Calu3 (cell line): ENCODE results near the gene RCCD1. TPM values are rescaled to one million over a fixed set of nuclear protein-coding genes. Genes with fewer than 3 reads are reported as not detected.
A peak's percentile ranks its signal among the peaks of the same experiment; 100 is the strongest.

Experiments
- Bru-seq: library from RNA; stranded (reverse); fragments of 400-500 nt; gene quantifications from one replicate; lab custom pipeline; 2021; lab: Mats Ljungman, UMichigan
- BruChase-seq, 2 experiments: library from RNA; stranded (reverse); fragments of 400-500 nt; gene quantifications; one replicate each; lab custom pipeline; 2021; lab: Mats Ljungman, UMichigan
- BruUV-seq: library from RNA; stranded (reverse); fragments of 400-500 nt; replicated peaks from 2 replicates; lab custom pipeline; 2021; lab: Mats Ljungman, UMichigan
- CTCF ChIA-PET: fragments of 300-600 bp; sonication (Branson Sonifier 250); formaldehyde crosslinking; loops from one replicate; lab custom pipeline; 2022; ENCODE audit warnings: antibody characterized with exemption; lab: Charles Lee
- DNase-seq: peaks from one replicate; pipeline ENCODE4 v3.0.0; 2022
- H3K27ac Mint-ChIP-seq: one replicate; pipeline ENCODE4 v1.8.0; 2022; ENCODE audit warnings: mixed read lengths; ENCODE audit not compliant: unreplicated experiment
- H3K27me3 Mint-ChIP-seq: one replicate; pipeline ENCODE4 v1.8.0; 2022; ENCODE audit warnings: mixed read lengths; ENCODE audit not compliant: unreplicated experiment
- H3K36me3 Mint-ChIP-seq: one replicate; pipeline ENCODE4 v1.8.0; 2022; ENCODE audit warnings: mild to moderate bottlenecking, moderate library complexity, mixed read lengths; ENCODE audit not compliant: insufficient read depth, unreplicated experiment
- H3K4me1 Mint-ChIP-seq: one replicate; pipeline ENCODE4 v1.8.0; 2022; ENCODE audit warnings: mild to moderate bottlenecking, low read depth, mixed read lengths; ENCODE audit not compliant: unreplicated experiment
- H3K4me3 Mint-ChIP-seq: one replicate; pipeline ENCODE4 v1.8.0; 2022; ENCODE audit warnings: mild to moderate bottlenecking, low read depth, moderate library complexity, mixed read lengths; ENCODE audit not compliant: unreplicated experiment
- H3K9me3 Mint-ChIP-seq: one replicate; pipeline ENCODE4 v1.8.0; 2022; ENCODE audit warnings: low read depth, mixed read lengths; ENCODE audit not compliant: unreplicated experiment
- CTCF ChIP-seq: fragments of 200-600 bp; IDR thresholded peaks from one replicate; pipeline ENCODE4 v1.8.0; 2022; ENCODE audit warnings: antibody characterized with exemption; ENCODE audit not compliant: unreplicated experiment
- intact Hi-C: fragments of 100-400 bp; cut with micrococcal nuclease; formaldehyde crosslinking; loops from one replicate; pipeline ENCODE4 v1.10.0; 2022; ENCODE audit not compliant: unreplicated experiment
- long read RNA-seq: library from polyadenylated mRNA; stranded (forward); transcript quantifications from one replicate; pipeline ENCODE4 v2.0.0, GENCODE V29; 2022
- total RNA-seq: library from RNA; stranded (reverse); gene quantifications from 2 replicates; pipeline ENCODE4 v1.2.3, GENCODE V29; 2022

The RCCD1 gene
- total RNA-seq (39.3 and 42.6 TPM in 2 replicates), Bru-seq, nascent RNA (percentile 73 among the genes with signal in this experiment), BruChase-seq, experiment 1, labeled RNA remaining after a 6-hour chase (percentile 73 among the genes with signal in this experiment), BruChase-seq, experiment 2, labeled RNA remaining after a 2-hour chase (percentile 73 among the genes with signal in this experiment)
- long read RNA-seq, transcript RCCD1-201 (8 exons, 2,689 nt): major isoform, 19 of 67 reads
- long read RNA-seq, partial matches to known transcripts: 20 of 67 reads
- long read RNA-seq, other reads (novel, unspliced or antisense): 27 of 67 reads

GRCh38 chr15:90954712-90955623 is at the start of gene RCCD1:
Gene RCCD1 (plus strand): TSS chr15:90954884. CDS start chr15:90956735, 1,851 bp downstream.
- H3K36me3 Mint-ChIP-seq: peaks cover 59% of the 10 kb centered on the region
- CTCF ChIA-PET: interaction anchor here (0.7 to 3.2 kb wide), 5 partner anchors 20 to 476 kb away, joined by 3 to 23 read pairs (median 6); partner anchors contain the start of genes HDDC3 and UNC45A
- no peaks in the 10 kb centered on the region for H3K4me1 Mint-ChIP-seq
- H3K4me3 Mint-ChIP-seq: peak within 1 kb of the TSS; percentile 92
- H3K27ac Mint-ChIP-seq: peak within 1 kb of the TSS; percentile 78
- intact Hi-C loops: loop anchor here (5.0 to 10.0 kb wide), 2 partner anchors 77 to 320 kb away; no protein-coding TSS in a partner anchor
- peak; percentile 97 for DNase-seq
- TSS peak; percentile 73 for BruUV-seq
- no peak for TF ChIP-seq CTCF
- no peaks in the 10 kb centered on the region for H3K9me3 Mint-ChIP-seq
- no peaks in the 10 kb centered on the region for H3K27me3 Mint-ChIP-seq

- H3K4me3 Mint-ChIP-seq: no peak overlapping the region
- TF ChIP-seq CTCF: no peak
- peaks cover 10% of the 10 kb centered on the region for H3K4me1 Mint-ChIP-seq
- no peaks in the 10 kb centered on the region for H3K9me3 Mint-ChIP-seq
- intact Hi-C loops: no loop called here
- DNase-seq: no peak
- BruUV-seq: no TSS peak
- no peaks in the 10 kb centered on the region for H3K27me3 Mint-ChIP-seq
- CTCF ChIA-PET: no interaction called here
- peaks cover 23% of the 10 kb centered on the region for H3K36me3 Mint-ChIP-seq
- no peak overlapping the region for H3K27ac Mint-ChIP-seq
Measured at GRCh38 chr15:90905306-90906180, 49.1 kb upstream of the RCCD1 start.

- CTCF ChIA-PET: no interaction called here
- peaks cover 5% of the 10 kb centered on the region for H3K4me1 Mint-ChIP-seq
Measured at GRCh38 chr15:90906181-90906849, 48.4 kb upstream of the RCCD1 start.

More at GRCh38 chr15:90906181-90906849, 48.4 kb upstream of the RCCD1 start:
- H3K36me3 Mint-ChIP-seq: peaks cover 29% of the 10 kb centered on the region
- BruUV-seq: no TSS peak
- no peaks in the 10 kb centered on the region for H3K27me3 Mint-ChIP-seq
- DNase-seq: no peak
- no peak overlapping the region for H3K4me3 Mint-ChIP-seq
- intact Hi-C loops: no loop called here
- H3K9me3 Mint-ChIP-seq: no peaks in the 10 kb centered on the region
- H3K27ac Mint-ChIP-seq: no peak overlapping the region
- no peak for TF ChIP-seq CTCF
